Suprapubic skin (tissue), 4 donors: ENCODE measurements around the gene ACAD10. TPM values are rescaled to one million over a fixed set of nuclear protein-coding genes. Genes with fewer than 3 reads are reported as not detected.

ENCODE experiments used
- DNase-seq, 2 donors: peaks; one replicate each; pipeline ENCODE4 v3.0.0-alpha.2; 2019; ENCODE audit warnings: low spot score in 2 of 2
- H3K27ac ChIP-seq: fragments of 200-600 bp; sonication (generic); one replicate; pipeline ENCODE4 v1.5.1; 2019
- H3K27me3 ChIP-seq: fragments of 200-600 bp; sonication (generic); one replicate; pipeline ENCODE4 v1.5.1; 2019
- H3K36me3 ChIP-seq: fragments of 200-600 bp; sonication (generic); one replicate; pipeline ENCODE4 v1.5.1; 2019
- H3K4me1 ChIP-seq: fragments of 200-600 bp; sonication (generic); one replicate; pipeline ENCODE4 v1.5.1; 2019
- H3K4me3 ChIP-seq: fragments of 200-600 bp; sonication (generic); one replicate; pipeline ENCODE4 v1.5.1; 2019; ENCODE audit warnings: mild to moderate bottlenecking
- H3K9me3 ChIP-seq: fragments of 200-600 bp; sonication (generic); one replicate; pipeline ENCODE4 v1.5.1; 2019
- CTCF ChIP-seq, 2 donors: fragments of 200-600 bp in 1 of 2; fragments of 450-650 bp in 1 of 2; sonication (generic) in 1 of 2; IDR thresholded peaks; one replicate each; pipeline ENCODE4 v1.5.1; 2016 to 2019; ENCODE audit warnings: antibody characterized with exemption in 2 of 2, mild to moderate bottlenecking in 1 of 2, moderate library complexity in 1 of 2
- EP300 ChIP-seq: sonication (generic); formaldehyde crosslinking; IDR thresholded peaks from one replicate; pipeline ENCODE4 v1.6.1; 2017; ENCODE audit warnings: antibody characterized with exemption
- POLR2A ChIP-seq, 2 donors: fragments of 450-650 bp; IDR thresholded peaks; one replicate each; pipeline ENCODE4 v1.6.1; 2017; ENCODE audit warnings: antibody characterized with exemption in 2 of 2, mild to moderate bottlenecking in 2 of 2, moderate library complexity in 2 of 2
- POLR2AphosphoS5 ChIP-seq, 3 donors: sonication (generic); formaldehyde crosslinking; IDR thresholded peaks; one replicate each; pipeline ENCODE4 v1.6.1; 2017; ENCODE audit warnings: antibody characterized with exemption in 3 of 3
- WGBS: methylation state at CpG from one replicate; pipeline ENCODE4 v1.1.5; 2018; 5-methylcytosine and 5-hydroxymethylcytosine counted together
- total RNA-seq, 4 donors: library from RNA; depleted of rRNA; stranded (reverse); fragments of >200 nt; gene quantifications; one replicate each; pipeline ENCODE4 v1.1.0, GENCODE V29; 2016

The ACAD10 gene
- total RNA-seq, 4 donors from 2014 or later = 22.8 to 75.7 (median 26.5) TPM

GRCh38 chr12:111792856-111793235, 107.0 kb downstream of the ACAD10 start:
- 80% methylated on average over 3 of the region's 3 CpGs for WGBS
- TF ChIP-seq POLR2A (IDR thresholded peaks at IDR 0.05) (no peak), EP300 (no peak), CTCF (IDR thresholded peaks at IDR 0.05) (no peak), POLR2AphosphoS5 (IDR thresholded peaks at IDR 0.05) (no peak)
- H3K4me1 ChIP-seq = no peaks in the 10 kb centered on the region
- no peaks in the 10 kb centered on the region for H3K9me3 ChIP-seq
- no peak overlapping the region for H3K4me3 ChIP-seq
- no peak overlapping the region for H3K27ac ChIP-seq
- DNase-seq = no peak
- H3K36me3 ChIP-seq = peaks cover 88% of the 10 kb centered on the region
- H3K27me3 ChIP-seq = no peaks in the 10 kb centered on the region

GRCh38 chr12:111798182-111798581, 112.3 kb downstream of the ACAD10 start:
- 86% methylated on average over 4 of the region's 4 CpGs for WGBS
- Histone ChIP-seq H3K36me3 (peaks cover 95% of the 10 kb centered on the region), H3K27ac (no peak overlapping the region)

GRCh38 chr12:111799758-111800157, 113.9 kb downstream of the ACAD10 start:
- 93% methylated on average over 9 of the region's 9 CpGs for WGBS
- H3K27me3 ChIP-seq = no peaks in the 10 kb centered on the region
- no peak overlapping the region for H3K27ac ChIP-seq
- H3K36me3 ChIP-seq = peaks cover 94% of the 10 kb centered on the region
- DNase-seq = no peak
- no peaks in the 10 kb centered on the region for H3K4me1 ChIP-seq
- H3K9me3 ChIP-seq = no peaks in the 10 kb centered on the region
- H3K4me3 ChIP-seq = no peak overlapping the region
- TF ChIP-seq CTCF (IDR thresholded peaks at IDR 0.05) = no peak
- no peak for TF ChIP-seq POLR2A (IDR thresholded peaks at IDR 0.05)
- no peak for TF ChIP-seq EP300
- TF ChIP-seq POLR2AphosphoS5 (IDR thresholded peaks at IDR 0.05) = no peak

More at GRCh38 chr12:111798182-111798581, 112.3 kb downstream of the ACAD10 start:
- H3K4me3 ChIP-seq = no peak overlapping the region
- H3K27me3 ChIP-seq = no peaks in the 10 kb centered on the region
- DNase-seq = no peak
- TF ChIP-seq POLR2A (IDR thresholded peaks at IDR 0.05) (no peak), CTCF (IDR thresholded peaks at IDR 0.05) (no peak), EP300 (no peak)
- no peaks in the 10 kb centered on the region for H3K4me1 ChIP-seq
- H3K9me3 ChIP-seq = no peaks in the 10 kb centered on the region

GRCh38 chr12:111803038-111803626, 117.3 kb downstream of the ACAD10 start:
- WGBS = 94% methylated on average over 6 of the region's 6 CpGs
- no peak for TF ChIP-seq CTCF (IDR thresholded peaks at IDR 0.05)
- TF ChIP-seq POLR2A (IDR thresholded peaks at IDR 0.05) = no peak
- no peak for TF ChIP-seq POLR2AphosphoS5 (IDR thresholded peaks at IDR 0.05)
- TF ChIP-seq EP300 = no peak
- peaks cover 91% of the 10 kb centered on the region for H3K36me3 ChIP-seq

GRCh38 chr12:111803851-111804250, 118.0 kb downstream of the ACAD10 start:
- Histone ChIP-seq H3K36me3 (peaks cover 91% of the 10 kb centered on the region), H3K27ac (no peak overlapping the region), H3K27me3 (no peaks in the 10 kb centered on the region), H3K9me3 (no peaks in the 10 kb centered on the region), H3K4me3 (no peak overlapping the region), H3K4me1 (no peaks in the 10 kb centered on the region)
- TF ChIP-seq POLR2AphosphoS5 (IDR thresholded peaks at IDR 0.05) = no peak
- TF ChIP-seq EP300 = no peak
- no peak for TF ChIP-seq POLR2A (IDR thresholded peaks at IDR 0.05)
- TF ChIP-seq CTCF (IDR thresholded peaks at IDR 0.05) = no peak
- WGBS = 95% methylated on average over 7 of the region's 8 CpGs
- no peak for DNase-seq

More at GRCh38 chr12:111803038-111803626, 117.3 kb downstream of the ACAD10 start:
- Histone ChIP-seq H3K4me1 (no peaks in the 10 kb centered on the region), H3K27ac (no peak overlapping the region), H3K4me3 (no peak overlapping the region), H3K27me3 (no peaks in the 10 kb centered on the region), H3K9me3 (no peaks in the 10 kb centered on the region)
- no peak for DNase-seq
